ENCODE data around the gene CDK5RAP3.
"Not testable (repeated sequence)": the region's sequence is repeated elsewhere in the genome, so short reads cannot be mapped to it uniquely, and the experiment has no call there.

The CDK5RAP3 gene

DNA sequence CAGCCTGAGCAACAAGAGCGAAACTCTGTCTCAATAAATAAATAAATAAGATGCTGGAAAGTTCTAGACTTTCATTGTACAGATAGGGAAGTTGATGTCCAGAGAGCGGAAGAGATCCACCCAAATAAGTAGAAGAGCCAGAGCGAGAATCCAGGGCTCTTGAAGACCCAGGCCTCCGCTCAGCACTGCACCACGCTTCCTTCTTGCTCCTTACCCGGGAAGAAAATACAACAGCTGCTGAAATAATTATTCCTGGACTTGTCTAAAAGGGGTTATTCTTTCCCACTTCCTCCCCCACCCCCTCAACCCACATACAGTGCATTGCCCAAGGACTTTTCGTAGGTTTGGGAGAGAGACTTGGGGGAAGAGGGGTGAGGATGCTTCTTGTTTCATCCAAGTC, 26.7 kb downstream of the CDK5RAP3 start:
- no peak for DNase-seq (ENCODE audit: low read depth, low spot score)

DNA sequence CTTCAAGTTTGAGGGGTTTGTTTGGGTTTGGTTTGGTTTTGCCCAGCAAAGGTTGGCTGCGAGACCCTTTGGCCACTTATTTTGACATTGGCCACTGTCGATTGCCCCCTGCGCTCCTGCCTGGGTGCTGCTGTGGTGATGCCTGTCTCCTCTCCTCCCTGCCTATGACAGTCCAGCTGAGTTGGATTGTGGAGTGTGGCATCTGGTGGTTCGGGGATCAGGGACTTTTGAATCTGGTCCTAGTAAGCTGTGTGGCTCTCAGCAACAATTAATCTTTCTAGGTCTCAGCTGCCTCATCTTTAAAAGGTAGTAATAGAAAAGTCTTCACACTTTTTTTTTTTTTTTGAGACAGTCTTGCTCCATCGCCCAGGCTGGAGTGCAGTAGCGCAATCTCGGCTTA, 27.1 kb downstream of the CDK5RAP3 start:
- no peak for DNase-seq (ENCODE audit: low read depth, low spot score)

DNA sequence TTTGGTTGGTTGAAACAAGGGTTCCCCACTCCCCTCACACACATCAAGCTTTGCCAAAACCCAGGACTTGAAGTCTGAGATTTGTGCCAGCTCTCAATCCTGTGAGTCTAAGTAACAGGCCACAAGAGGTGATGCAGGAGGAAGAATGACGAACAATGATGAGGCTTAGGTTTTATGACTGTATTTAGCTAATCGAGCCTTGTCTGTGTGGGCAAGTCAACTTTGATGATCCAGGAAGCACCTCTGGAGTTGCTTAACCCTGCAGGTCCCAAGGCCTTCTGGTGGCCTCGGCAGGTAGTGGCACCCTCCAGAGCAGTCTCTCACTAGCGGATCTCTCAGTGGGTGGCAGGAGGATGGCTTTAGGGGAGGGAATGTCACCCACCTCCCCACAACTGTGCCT, 28.7 kb downstream of the CDK5RAP3 start:
- DNase-seq (ENCODE audit: low read depth, low spot score), result no peak

DNA sequence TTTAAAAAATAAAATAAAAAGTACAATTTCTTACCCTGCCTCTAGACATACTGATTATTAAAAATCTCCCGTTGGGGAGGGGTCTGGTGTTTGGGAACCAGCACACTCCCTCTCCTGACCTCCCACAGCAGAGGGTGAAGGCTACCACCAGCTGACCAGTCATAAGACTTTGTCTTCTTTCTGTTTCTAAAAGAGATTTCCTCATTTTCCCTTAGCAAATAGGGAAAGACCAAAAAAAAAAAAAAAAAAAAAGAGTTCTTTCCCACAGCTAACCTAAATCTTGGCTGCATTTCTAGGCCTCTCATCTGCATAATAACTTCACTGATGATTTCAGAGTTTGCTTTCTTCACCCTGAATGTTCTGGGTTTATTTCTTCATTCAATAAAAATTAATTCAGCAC, 30.3 kb downstream of the CDK5RAP3 start:
- no peak for DNase-seq (ENCODE audit: low read depth, low spot score)

DNA sequence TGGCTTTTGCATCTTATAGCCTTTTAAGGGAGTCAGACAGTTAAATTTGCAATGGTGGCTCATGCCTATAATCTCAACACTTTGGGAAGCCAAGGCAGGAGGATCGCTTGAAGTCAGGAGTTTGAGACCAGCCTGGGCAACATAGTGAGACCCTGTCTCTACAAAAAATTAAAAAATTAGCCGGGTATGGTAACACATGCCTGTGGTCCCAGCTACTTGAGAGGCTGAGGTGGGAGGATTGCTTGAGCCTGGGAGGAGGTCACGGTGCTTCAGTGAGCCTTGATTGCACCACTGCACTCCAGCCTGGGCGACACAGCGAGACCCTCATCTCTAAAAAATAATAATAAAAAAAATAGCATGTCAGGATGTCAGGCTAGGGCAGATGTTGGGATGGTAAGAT, 30.7 kb downstream of the CDK5RAP3 start:
- DNase-seq (ENCODE audit: low read depth, low spot score), result not testable (repeated sequence)

DNA sequence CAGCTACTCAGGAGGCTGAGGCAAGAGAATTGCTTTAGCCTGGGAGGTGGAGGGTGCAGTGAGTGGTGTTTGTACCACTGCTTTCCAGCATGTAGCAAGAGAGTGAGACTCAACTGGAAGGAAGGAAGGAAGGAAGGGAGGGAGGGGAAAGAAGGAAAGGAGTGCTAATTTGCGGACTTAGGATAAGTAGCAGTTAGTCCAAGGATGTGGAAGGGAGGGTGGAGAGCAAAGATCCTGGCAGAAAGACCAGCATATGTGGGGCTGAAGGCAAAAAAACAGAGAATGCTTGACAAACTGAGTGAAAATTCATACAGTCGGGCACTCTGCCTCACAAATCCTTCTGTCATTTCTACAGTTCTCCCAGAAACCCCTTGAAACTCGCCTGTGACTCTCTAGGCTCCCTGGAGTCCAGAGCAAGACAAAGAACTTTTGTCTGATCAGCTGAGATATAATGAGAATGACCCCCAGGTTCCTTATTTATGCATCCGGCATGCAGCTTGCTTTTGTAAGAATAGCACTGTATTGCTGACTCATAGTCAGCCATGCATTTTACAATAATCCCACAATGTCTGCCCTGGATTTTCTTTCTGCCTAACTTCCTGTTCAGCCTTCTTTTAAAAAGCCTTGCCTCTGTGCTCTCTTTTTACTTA, 31.5 kb downstream of the CDK5RAP3 start:
- DNase-seq (ENCODE audit: low read depth, low spot score), result no peak

DNA sequence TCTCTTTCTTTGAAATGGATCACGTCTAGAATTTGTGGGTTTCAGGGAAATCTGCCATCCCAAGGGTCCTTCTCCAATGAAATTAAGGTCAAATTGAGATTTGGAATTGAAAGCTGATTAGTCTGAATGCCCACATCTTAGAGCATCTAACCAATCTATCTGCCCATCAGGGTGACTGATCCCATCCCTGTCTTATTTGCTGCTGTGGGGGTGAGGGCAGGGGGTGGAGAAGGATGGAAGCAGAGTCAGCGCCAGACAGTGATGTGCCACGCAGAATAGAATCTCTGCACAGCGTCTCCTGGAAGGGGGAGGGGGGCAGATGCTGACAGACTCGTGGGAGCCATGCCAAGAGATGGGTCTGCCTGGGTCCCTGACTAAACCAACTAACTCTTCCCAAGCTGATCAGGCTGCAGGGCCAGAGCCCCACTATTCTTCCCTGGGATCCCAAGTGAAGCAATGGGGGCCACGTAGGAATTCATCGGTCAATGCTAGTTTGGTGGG, 32.1 kb downstream of the CDK5RAP3 start:
- DNase-seq (ENCODE audit: low read depth, low spot score), result no peak

DNA sequence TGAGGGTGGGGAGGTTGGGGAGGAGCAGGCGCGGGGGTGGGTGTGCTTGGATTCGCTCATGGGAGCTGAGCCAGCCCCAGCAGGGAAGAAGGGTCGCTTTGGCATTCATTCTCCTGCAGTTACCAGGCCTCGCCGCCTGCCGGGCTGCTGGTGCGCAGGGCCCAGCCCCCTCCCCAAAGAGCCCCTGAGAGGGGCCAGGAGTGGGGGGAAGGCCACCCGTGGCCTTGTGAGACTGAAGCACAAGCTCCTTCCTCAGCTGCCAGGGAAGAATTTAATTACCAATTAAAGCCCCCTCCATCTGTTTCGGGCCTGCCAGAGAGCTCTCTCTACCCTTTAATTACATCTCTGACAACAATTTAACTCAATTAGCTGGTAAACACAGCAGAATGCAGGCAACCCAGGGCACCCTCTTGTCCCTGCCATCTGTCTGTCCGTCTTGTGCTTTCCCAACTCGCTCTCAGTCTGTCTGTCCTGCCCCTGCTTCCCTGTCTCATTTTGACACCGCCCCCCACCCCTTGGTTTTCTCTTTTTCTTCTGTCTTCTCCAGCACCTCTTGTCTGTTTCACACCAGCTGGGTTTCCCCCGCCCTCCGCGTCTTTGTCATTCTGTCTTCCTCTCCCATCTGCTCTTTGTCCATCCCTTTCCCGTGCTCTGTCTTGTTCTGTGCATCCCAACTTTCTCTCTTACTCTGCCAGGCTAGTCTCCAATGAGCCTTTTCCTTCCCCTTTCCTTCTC, 32.7 kb downstream of the CDK5RAP3 start:
- no peak for DNase-seq (ENCODE audit: low read depth, low spot score)

DNA sequence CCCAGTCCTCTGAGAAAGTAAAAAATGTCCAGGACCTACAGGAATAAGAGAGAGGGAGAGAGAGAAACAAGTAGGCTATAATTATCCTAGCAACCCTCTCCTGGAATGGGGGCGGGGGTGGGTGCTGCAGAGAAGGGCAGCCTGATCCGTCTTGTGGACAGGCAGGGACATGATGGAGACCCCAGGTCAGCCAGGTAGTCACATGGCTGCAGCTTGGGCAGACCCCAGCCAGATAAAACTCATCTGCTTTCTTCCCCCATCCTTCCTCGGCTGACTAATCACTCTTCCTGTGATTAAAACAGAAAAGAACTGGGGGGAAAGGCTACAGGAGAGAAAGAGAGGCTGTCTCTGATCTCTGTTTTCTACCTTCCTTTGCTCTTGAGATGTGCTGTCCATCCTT, 34.1 kb downstream of the CDK5RAP3 start:
- DNase-seq (ENCODE audit: low read depth, low spot score), result no peak

DNA sequence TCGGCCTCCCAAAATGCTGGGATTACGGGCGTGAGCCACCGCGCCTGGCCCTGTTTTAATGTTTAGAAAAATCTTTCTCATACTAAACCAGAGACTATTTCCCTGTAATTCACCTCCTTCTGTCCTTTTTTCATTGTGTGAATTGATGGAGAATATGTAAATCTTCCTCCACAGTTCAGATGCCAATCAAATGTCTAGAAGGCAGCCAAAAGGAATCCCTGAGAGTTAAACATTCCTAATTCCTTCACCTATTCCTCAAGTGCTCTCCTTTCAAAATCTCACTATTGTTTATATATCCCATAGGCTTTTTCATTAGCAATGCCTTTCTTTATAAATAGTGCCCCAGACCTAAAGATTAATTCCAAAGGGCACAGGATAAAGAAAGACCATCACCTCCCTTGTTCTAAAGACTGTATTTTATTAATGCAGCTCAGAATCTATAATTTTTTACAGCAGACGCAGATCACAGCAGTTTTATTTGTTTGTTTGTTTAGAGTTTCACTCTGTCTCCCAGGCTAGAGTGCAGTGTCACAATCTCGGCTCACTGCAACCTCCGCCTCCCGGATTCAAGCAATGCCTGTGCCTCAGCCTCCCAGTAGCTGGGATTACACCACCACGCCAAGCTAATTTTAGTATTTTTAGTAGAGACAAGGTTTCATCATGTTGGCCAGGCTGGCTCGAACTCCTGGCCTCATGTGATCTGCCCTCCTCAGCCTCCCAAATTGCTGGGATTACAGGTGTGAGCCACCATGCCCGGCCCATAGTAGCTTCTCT, 36.2 kb downstream of the CDK5RAP3 start:
- DNase-seq (ENCODE audit: low read depth, low spot score), result no peak

DNA sequence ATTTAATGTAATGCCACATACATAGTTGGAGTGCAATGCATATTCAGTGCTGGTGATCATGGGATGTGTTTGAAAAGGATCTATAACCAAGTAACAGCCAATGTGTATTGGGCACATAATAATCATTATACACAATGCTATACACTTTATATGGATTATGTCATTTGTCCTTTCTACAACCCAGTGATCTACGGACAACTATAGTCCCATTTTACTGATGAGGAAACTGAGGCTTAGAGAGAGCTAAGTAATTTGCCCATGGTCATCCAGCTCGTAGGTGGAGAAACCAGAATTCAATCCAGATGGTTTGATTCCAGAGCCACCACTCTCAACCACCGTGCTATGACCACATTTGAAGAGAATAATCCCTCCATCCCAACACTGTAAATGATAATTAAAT, 39.3 kb downstream of the CDK5RAP3 start:
- DNase-seq (ENCODE audit: low read depth, low spot score), result no peak

DNA sequence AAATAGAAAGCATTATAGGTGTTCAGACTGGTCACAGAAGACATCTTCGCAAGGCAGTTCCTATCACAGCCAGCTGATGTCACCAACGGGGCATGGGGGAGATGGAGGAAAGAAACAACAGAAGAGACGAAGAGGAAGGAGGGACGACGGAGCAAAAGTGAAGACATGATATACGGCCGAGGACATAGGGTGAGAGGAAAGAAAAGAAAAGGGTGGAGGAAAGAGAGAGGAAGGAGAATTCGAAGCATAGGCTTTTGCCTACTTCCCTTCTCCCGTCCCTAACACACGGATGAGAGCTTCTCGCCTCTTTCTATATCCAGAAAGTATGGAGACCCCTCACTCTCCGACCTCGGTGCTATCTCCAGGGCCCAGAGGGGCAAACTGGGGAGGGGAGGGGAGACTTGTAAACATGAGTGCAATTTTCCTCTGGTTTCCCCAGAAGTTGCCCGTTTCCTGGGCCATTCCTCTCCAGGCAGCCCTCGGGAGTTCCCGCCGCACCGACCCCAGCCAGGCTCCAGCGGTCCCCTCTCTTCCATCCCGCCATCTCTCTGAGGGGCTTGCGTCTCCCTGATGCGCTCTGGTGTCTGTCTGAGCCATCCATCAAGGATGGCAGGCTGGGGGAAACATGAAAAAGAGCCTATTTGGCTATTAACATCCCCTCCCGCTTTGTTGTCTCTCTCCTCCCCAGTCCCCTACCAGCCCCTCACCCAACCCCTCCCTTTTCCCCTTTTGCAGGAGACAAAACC, 40.7 kb downstream of the CDK5RAP3 start:
- DNase-seq (ENCODE audit: low read depth, low spot score), result no peak

DNA sequence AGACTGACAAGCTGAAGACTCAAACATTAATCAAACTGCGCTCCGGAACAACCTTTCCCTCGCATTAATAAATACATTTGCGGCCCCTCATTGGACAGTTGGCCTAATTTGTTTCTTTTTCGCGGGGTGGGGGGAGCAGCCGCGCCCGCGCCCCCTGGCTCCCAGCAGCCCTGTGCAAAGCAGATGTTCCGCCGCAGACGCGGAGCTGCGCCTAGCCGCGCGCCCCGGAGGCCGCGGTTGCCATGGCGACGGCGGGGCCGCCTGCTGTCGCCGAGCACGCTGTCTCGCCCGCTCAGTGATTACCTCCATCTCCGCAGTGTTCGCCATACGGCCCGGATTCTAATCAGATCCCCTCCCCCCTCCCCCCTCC, 41.2 kb downstream of the CDK5RAP3 start:
- DNase-seq (ENCODE audit: low read depth, low spot score), result peak; percentile 23

DNA sequence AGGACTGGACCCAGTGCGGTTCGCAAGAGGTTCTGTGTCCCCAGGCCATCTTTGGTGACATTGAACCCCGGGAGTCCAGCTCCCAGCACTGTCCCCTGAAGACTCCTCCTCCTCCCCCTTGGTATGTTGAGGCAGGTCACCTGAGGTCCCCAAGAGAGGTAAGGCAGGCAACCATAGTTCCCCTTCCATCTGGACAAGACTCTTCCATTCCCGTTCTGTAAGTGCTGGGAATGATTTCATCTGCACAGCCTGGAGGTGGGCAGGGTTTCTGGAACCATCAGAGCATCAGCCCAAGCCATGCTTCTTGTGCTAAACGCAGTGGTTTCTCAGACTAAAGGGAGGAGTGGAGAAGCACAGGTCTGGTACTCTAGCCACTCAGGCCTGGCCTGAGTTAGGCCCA, 41.7 kb downstream of the CDK5RAP3 start:
- DNase-seq (ENCODE audit: low read depth, low spot score), result no peak

DNA sequence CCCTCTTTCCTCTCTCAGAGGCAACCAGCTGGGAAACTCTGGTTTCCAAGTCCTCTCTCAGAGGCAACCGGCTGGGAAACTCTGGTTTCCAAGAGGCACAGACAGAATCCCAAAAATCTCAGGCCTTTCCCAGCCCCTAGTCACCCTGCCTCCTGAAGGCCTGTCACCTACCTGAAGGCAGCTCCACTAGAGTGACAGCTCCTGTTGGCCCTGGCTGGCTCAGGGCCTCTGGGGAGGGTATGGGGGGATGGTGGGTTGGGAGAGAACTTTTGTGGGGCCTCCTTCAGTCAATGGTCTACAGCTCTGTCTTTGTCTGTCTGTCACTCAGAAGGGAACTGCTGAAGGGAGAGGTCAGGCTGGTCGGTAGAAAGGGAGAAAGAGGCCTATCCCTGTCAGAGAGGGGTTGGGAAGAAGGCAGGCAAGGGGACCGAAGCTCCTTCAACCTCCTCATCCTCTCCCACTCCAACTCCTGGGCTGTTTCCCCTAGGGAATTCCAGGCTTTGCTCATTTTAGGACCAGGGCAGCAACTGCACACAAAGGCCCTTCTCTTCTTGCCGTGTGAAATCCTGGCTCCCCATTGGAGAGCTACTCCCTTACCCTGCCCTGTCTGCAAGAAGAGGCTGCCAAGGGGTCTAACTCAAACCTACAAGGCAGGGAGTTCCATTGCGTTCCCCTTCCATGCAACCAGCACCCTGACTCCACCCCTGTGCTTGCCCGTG, 43.1 kb downstream of the CDK5RAP3 start:
- no peak for DNase-seq (ENCODE audit: low read depth, low spot score)

DNA sequence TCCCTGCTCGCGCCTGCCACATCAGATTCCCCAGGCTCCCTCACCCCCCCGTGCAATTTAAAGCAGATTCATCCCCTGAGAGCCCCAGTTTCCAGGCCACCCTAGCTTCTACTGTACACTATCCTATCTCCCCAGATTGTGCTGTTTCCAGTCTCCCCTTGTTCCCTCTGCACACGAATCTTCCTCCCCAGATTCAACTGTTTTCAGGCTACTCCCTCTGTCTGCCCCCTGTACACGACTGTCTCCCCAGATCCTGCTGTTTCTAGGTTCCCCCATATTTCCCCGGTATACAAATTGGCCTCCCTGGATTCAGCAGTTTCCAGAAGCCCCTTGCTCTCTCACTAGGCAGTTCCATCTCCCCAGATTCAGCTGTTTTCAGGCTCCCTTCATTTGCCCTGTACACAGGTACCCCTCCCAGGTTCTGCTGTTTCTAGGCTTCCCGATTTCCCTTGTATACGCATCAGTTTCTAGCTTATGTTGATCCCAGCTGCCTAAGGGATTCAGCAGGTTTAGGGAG, 43.7 kb downstream of the CDK5RAP3 start:
- no peak for DNase-seq (ENCODE audit: low read depth, low spot score)

DNA sequence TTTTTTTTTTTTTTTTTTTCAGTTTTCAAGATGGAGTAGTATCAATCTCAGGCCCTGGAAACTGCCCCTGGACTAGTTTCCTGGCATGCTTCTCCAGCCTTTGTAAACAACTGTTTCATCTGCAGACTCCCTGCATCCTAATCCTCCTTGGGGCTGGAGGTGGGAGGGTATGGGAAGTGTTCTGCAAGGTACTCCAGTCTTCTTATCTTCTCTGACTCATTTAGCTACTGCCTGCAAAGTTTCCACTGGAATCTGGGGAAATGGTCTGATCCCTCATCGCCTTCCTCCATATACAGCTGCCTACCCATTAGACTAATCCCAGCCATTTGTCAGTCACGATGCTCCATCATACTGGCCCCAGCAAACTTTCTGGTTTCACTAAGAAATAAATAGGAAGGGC, 45.2 kb downstream of the CDK5RAP3 start:
- no peak for DNase-seq (ENCODE audit: low read depth, low spot score)

DNA sequence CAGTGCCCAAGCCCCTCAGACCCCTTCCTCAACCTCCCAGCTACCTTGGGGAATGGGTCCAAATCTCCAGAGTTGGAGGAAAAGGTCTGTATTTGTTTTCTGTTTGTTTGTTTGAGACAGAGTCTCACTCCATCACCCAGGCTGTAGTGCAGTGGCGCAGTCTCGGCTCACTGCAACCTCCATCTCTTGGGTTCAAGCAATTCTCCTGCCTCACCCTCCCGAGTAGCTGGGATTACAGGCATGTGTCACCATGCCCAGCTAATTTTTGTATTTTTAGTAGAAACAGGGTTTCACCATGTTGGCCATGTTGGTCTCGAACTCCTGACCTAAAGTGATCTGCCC, 46.9 kb downstream of the CDK5RAP3 start:
- DNase-seq (ENCODE audit: low read depth, low spot score), result not testable (repeated sequence)

DNA sequence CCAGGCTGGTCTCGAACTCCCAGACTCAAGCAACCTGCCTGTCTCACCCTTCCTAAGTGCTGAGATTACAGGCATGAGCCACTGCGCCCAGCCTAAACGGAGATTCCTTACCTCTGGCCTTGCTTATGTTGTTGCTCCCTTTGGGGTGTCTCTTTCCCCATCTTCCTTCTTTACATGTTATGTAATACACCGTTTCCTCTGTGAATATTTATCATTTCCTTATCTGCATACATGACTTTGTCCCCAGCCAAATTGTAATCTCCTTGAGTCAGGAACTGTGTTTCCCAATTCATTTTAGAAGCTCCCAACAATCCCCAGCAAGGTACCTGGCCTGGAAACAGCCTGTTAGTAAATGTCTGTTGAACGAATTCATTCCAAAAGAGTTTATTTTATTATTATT, 51.0 kb downstream of the CDK5RAP3 start:
- DNase-seq (ENCODE audit: low read depth, low spot score), result no peak

DNA sequence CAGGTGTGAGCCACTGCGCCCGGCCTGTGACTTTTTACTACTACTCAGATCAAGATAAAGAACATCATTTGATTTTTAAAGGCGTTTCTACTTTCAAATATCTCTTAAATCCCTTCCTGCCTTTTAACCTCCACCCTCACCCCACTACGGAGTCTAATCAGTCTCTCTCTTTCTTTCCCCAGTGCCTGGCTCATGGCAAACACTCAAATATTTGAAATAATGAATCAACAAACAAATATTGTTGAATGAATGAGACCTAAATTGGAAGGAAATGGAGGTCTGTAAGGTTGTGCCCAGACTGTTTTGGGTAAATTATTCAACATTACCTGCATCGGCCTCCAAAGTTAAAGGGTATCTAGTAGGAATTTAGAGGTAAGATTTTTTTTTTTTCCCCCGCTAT, 52.0 kb downstream of the CDK5RAP3 start:
- DNase-seq (ENCODE audit: low read depth, low spot score), result no peak
